Urothelium cell line (cell line): ENCODE data around the gene ATG13.

ENCODE experiments used
- DNase-seq: peaks from one replicate; pipeline ENCODE4 v3.0.0; 2011; ENCODE audit warnings: low spot score, mixed read lengths
- FAIRE-seq: peaks from 2 replicates; lab custom pipeline; 2011; peaks lifted over from hg19 to GRCh38; lab: Jason Lieb, UNC

ATG13 gene

DNA sequence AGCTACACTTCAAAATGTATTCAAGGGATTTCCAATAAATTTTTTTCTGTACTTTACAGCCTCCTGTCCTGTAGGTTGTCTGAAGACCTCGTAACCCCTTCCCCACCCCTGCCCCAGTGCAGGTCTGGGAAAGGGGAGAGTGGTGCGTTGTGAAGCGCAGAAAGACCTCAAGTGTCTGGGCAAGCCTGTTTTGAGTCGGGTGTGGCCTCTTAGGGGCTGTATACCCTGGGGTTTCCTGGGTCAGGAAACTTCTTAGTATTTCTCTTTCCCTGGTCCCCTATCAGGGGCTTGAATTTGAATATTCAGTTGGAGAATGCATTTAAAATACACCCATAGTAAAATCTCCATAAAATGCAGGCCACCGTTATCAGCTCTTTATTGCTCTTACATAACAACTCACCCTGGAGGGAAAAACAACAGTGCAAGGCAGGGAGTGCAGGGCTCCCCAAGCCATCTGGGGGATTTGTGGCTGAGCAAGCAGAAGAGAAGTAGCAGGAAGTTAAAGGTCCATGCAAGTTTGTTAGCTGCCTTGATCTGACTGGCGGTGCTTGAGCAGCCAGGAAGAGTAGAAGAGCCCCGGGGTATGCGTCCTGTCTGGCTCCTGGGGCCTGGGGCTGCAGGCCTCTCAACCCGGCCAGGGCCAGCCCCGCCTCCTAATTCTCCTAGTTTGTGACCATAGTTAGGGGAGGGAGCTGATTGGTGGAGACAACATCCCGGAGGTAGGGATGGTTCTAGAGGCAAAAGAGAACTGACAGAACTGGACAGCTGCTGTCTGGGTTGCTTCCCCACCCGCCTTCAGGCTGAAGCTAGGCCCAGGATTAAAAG lies 57.3 kb downstream of the ATG13 start:
- no peak for FAIRE-seq

GRCh38 chr11:46675288-46675851 lies 58.0 kb downstream of the ATG13 start:
- FAIRE-seq (no peak), DNase-seq (no peak)

More for the DNA sequence above, 57.3 kb downstream of the ATG13 start:
- DNase-seq = no peak

DNA sequence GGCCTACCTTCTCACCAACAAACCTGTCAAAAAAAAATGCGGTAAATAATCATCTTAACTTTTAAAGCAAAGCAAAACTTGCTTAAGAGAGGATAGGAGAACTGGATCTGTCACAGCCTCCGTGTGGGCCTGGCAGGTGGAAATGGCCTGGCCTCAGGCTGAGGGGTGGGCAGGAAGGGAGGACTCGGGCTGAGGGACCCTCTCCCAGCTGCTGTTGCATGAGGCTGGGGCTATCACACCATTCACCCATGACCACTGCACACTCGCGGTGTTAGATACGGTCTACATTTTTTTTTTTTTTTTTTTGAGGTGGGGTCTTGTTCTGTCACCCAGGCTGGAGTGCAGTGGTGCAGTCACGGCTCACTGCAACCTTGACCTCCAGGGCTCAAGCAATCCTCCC lies 58.6 kb downstream of the ATG13 start:
- FAIRE-seq = no peak
- DNase-seq = no peak

- no peak for FAIRE-seq
Measured at GRCh38 chr11:46676436-46677158, 59.2 kb downstream of the ATG13 start.

GRCh38 chr11:46677169-46677568 lies 59.8 kb downstream of the ATG13 start:
- DNase-seq (no peak), FAIRE-seq (no peak)

More at GRCh38 chr11:46676436-46677158, 59.2 kb downstream of the ATG13 start:
- no peak for DNase-seq

GRCh38 chr11:46677991-46678740 lies 60.8 kb downstream of the ATG13 start:
- DNase-seq = no peak
- no peak for FAIRE-seq

- FAIRE-seq (no peak), DNase-seq (no peak)
Measured at GRCh38 chr11:46678741-46679130, 61.4 kb downstream of the ATG13 start.

DNA sequence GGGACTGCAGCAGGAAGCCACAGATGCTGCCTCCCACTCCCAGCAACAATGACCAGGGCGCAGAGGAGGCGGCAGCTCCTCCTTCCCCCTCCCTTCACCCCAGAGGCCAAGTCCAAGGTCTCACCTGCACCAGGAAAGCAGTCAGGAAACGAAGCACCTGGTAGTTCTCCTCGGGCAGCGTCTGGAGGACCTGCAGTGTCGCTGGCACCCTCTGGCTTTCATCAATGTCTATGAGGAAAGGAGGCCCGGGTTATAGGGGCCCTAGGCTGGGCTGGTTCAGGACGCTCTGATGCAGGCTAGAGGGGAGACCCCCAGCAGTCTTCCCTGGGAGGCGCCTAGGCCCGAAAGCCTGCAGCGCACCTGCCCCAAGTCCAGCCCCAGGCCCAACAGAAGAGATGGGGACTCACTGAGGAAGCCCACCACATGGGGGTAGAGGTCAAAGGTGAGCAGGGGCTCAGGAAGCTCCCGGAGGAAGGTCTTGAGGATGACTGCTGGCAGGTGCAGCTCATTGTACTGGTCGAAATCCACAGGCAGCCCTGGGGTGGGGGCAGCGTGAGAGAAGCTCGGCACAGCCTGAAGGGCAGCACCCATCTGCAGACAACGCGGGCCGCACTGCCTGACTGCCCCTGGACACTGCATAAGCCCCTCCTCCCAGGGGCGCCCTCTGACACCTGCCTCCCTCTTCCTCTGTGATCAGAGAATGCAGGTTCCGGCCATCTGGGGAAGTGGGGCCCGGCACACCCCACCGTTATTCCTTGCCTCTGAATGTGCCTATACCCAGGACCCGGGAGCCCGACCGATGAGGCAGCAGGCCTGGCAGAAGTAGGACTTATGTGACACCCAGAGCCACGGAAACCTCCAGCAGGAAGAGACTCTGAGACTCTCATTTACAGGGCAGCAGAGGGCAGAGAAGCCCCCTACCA lies 62.1 kb downstream of the ATG13 start:
- no peak for DNase-seq

GRCh38 chr11:46680164-46680760 lies 62.9 kb downstream of the ATG13 start:
- FAIRE-seq (no peak), DNase-seq (no peak)

More for the DNA sequence above, 62.1 kb downstream of the ATG13 start:
- no peak for FAIRE-seq

GRCh38 chr11:46680815-46681214 lies 63.5 kb downstream of the ATG13 start:
- FAIRE-seq (no peak), DNase-seq (no peak)

- FAIRE-seq (no peak), DNase-seq (no peak)
Measured at GRCh38 chr11:46681814-46682213, 64.5 kb downstream of the ATG13 start.

GRCh38 chr11:46682773-46683752 lies 65.7 kb downstream of the ATG13 start:
- DNase-seq (peak; percentile 67), FAIRE-seq (peak; percentile 55)

DNA sequence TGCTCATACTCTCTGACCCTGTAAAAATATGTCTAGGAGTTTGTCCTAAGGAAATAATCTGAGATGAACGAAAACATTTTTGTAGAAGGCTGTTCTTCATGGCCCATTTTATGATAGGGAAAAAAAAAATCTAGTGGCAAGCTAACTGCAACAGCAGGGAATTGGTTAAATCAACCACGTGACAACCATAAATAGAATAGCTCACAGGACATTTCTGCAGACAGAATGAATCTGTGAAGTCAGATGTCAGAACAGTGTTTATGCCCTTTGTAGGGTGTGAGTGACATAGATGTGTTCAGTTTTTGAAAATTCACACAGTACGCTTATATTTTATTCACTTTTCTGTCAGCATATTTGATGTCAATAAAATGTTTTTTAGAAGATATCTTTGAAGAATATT lies 67.0 kb downstream of the ATG13 start:
- DNase-seq (no peak), FAIRE-seq (no peak)

- FAIRE-seq = no peak
- DNase-seq = no peak
Measured at GRCh38 chr11:46686886-46687795, 69.8 kb downstream of the ATG13 start.

GRCh38 chr11:46690702-46691101 lies 73.3 kb downstream of the ATG13 start:
- FAIRE-seq = no peak
- DNase-seq = no peak

GRCh38 chr11:46692450-46692849 lies 75.1 kb downstream of the ATG13 start:
- no peak for DNase-seq
- FAIRE-seq = no peak

GRCh38 chr11:46693597-46694012 lies 76.3 kb downstream of the ATG13 start:
- FAIRE-seq (no peak), DNase-seq (no peak)
